Large intestine (tissue), 3 donors: ENCODE results near the gene TPX2. TPM values are rescaled to one million over a fixed set of nuclear protein-coding genes. Genes with fewer than 3 reads are reported as not detected.

ENCODE experiments used
- DNase-seq, 2 donors: peaks; one replicate each; pipeline versions ENCODE4 v3.0.0 to v3.0.0-alpha.2; 2013
- H3K27ac ChIP-seq: one replicate; pipeline ENCODE4 v1.5.1; 2013; ENCODE audit warnings: low read length
- H3K27me3 ChIP-seq: 2 replicates; pipeline ENCODE4 v1.6.1; 2013; ENCODE audit warnings: low read length; ENCODE audit not compliant: control insufficient read depth, insufficient read depth
- H3K36me3 ChIP-seq: 2 replicates; pipeline ENCODE4 v1.6.1; 2013; ENCODE audit warnings: low read length; ENCODE audit not compliant: control insufficient read depth, insufficient read depth
- H3K4me1 ChIP-seq: one replicate; pipeline ENCODE4 v1.6.1; 2013; ENCODE audit warnings: low read length; ENCODE audit not compliant: control insufficient read depth, insufficient read depth
- H3K4me3 ChIP-seq: one replicate; pipeline ENCODE4 v1.5.1; 2013; ENCODE audit warnings: low read length
- H3K9me3 ChIP-seq: one replicate; pipeline ENCODE4 v1.6.1; 2013; ENCODE audit warnings: mild to moderate bottlenecking, low read depth, low read length, moderate library complexity; ENCODE audit not compliant: control insufficient read depth
- WGBS: methylation state at CpG from one replicate; pipeline ENCODE4 v1.1.5; 2013; ENCODE audit warnings: low lambda C conversion rate; ENCODE audit not compliant: insufficient coverage; 5-methylcytosine and 5-hydroxymethylcytosine counted together
- polyA plus RNA-seq: library from polyadenylated mRNA; unstranded; fragments of 120-200 nt; gene quantifications from one replicate; pipeline ENCODE4 v1.2.1, GENCODE V29; 2013

Gene TPX2
- polyA plus RNA-seq, 1 donor = 21.8 TPM

- H3K27ac ChIP-seq = no peak overlapping the region
- H3K36me3 ChIP-seq = peaks cover 24% of the 10 kb centered on the region
- no peaks in the 10 kb centered on the region for H3K27me3 ChIP-seq
Observed at GRCh38 chr20:31767805-31768204, 28.7 kb downstream of the TPX2 start.

GRCh38 chr20:31769681-31770080, 30.6 kb downstream of the TPX2 start:
- peaks cover 24% of the 10 kb centered on the region for H3K36me3 ChIP-seq
- H3K27me3 ChIP-seq = no peaks in the 10 kb centered on the region
- H3K27ac ChIP-seq = no peak overlapping the region
- WGBS = 100% methylated on average over 1 of the region's 5 CpGs
- no peaks in the 10 kb centered on the region for H3K4me1 ChIP-seq
- no peak for DNase-seq
- H3K9me3 ChIP-seq = no peaks in the 10 kb centered on the region
- no peak overlapping the region for H3K4me3 ChIP-seq

More at GRCh38 chr20:31767805-31768204, 28.7 kb downstream of the TPX2 start:
- no peak for DNase-seq
- Histone ChIP-seq H3K9me3 (no peaks in the 10 kb centered on the region), H3K4me1 (no peaks in the 10 kb centered on the region), H3K4me3 (no peak overlapping the region)
- no CpG with 5 or more reads among the region's 3 CpGs for WGBS

DNA sequence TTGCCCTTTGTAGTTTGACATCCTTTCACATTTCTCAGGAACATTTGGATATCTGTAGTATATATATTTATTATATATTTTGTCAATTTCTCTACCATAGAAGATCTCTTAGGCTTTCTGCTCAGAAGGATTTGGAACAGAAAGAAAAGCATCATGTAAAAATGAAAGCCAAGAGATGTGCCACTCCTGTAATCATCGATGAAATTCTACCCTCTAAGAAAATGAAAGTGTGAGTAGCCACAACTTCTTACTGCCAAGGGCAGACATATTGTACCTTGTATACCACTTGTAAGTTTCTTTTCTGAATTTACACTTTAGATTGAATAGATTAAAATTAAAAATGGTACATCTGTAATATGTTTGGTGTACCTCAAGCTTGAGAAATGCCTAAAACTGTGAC, 31.2 kb downstream of the TPX2 start:
- no CpG with 5 or more reads among the region's 1 CpG for WGBS
- DNase-seq = no peak
- no peak overlapping the region for H3K27ac ChIP-seq
- H3K4me3 ChIP-seq = no peak overlapping the region
- H3K36me3 ChIP-seq = peaks cover 24% of the 10 kb centered on the region
- H3K27me3 ChIP-seq = no peaks in the 10 kb centered on the region
- H3K4me1 ChIP-seq = no peaks in the 10 kb centered on the region
- H3K9me3 ChIP-seq = no peaks in the 10 kb centered on the region

- Histone ChIP-seq H3K27ac (no peak overlapping the region), H3K4me1 (no peaks in the 10 kb centered on the region), H3K9me3 (no peaks in the 10 kb centered on the region), H3K4me3 (no peak overlapping the region), H3K27me3 (no peaks in the 10 kb centered on the region), H3K36me3 (peaks cover 24% of the 10 kb centered on the region)
- WGBS = 86% methylated on average over 1 of the region's 1 CpG
- DNase-seq = no peak
Observed at GRCh38 chr20:31774408-31774807, 35.3 kb downstream of the TPX2 start.

DNA sequence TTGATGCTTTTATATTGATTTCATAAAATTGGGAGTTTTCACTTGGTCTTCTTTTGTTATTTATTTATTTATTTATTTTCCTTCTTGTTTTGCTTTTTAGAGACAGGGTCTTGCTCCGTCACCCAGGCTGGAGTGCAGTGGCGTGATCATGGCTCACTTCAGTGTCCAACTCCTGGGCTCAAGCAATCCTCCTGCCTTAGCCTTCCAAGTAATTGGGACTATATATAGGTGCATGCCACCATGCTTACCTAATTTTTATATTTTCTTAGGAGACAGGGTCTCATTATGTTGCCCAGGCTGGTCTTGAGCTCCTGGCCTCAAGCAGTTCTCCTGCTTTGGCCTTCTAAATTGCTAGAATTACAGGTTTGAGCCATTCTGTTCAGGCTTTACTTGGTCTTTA, 41.7 kb downstream of the TPX2 start:
- H3K4me3 ChIP-seq = no peak overlapping the region
- WGBS = no CpG with 5 or more reads among the region's 2 CpGs
- no peaks in the 10 kb centered on the region for H3K4me1 ChIP-seq
- H3K36me3 ChIP-seq = peaks cover 30% of the 10 kb centered on the region
- no peaks in the 10 kb centered on the region for H3K27me3 ChIP-seq
- no peak for DNase-seq
- no peak overlapping the region for H3K27ac ChIP-seq
- no peaks in the 10 kb centered on the region for H3K9me3 ChIP-seq

- no peaks in the 10 kb centered on the region for H3K27me3 ChIP-seq
- WGBS = no CpG with 5 or more reads among the region's 4 CpGs
- H3K9me3 ChIP-seq = no peaks in the 10 kb centered on the region
- no peaks in the 10 kb centered on the region for H3K4me1 ChIP-seq
- H3K27ac ChIP-seq = no peak overlapping the region
- no peak for DNase-seq
- H3K4me3 ChIP-seq = no peak overlapping the region
- peaks cover 34% of the 10 kb centered on the region for H3K36me3 ChIP-seq
Observed at GRCh38 chr20:31781945-31782344, 42.9 kb downstream of the TPX2 start.

DNA sequence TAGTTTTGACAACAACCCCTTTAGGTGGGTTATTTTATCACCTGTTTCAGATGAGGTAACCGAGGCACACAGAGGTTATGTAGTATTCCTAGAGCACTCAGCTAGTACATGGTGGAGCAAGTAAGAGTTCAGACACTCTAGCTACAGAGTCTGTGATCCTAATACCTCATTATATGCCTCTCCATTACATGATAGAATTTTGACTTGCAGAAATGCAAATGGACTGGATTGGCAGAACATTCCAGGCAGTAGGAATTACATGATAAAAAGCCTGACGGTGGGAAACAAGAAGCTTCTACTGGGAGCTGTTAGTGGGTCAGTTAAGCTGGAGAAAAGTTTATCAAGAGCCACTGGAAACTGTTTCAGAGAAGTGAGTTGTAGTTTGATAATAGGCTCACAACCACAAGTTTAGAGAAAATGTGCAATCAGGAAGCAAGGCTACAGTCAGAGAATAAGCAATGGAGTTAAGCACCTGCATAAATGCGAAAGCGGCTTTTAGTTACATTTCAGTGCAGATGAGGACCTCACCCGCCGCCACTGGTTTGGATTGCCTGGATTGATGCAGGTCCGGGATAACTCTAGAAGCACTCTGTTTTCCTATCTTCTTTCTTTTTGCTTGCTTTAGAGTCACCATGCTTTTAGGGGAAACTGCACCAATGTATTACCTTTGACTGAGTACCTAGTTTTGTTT, 45.4 kb downstream of the TPX2 start:
- Histone ChIP-seq H3K27me3 (no peaks in the 10 kb centered on the region), H3K36me3 (peaks cover 31% of the 10 kb centered on the region), H3K9me3 (no peaks in the 10 kb centered on the region), H3K4me1 (no peaks in the 10 kb centered on the region), H3K4me3 (no peak overlapping the region), H3K27ac (no peak overlapping the region)
- DNase-seq = no peak
- WGBS = 100% methylated on average over 3 of the region's 7 CpGs

GRCh38 chr20:31785089-31785488, 46.0 kb downstream of the TPX2 start:
- H3K36me3 ChIP-seq = peaks cover 31% of the 10 kb centered on the region
- H3K4me1 ChIP-seq = no peaks in the 10 kb centered on the region
- WGBS = 100% methylated on average over 1 of the region's 3 CpGs
- H3K27me3 ChIP-seq = no peaks in the 10 kb centered on the region
- no peaks in the 10 kb centered on the region for H3K9me3 ChIP-seq
- H3K27ac ChIP-seq = no peak overlapping the region
- no peak overlapping the region for H3K4me3 ChIP-seq
- no peak for DNase-seq

DNA sequence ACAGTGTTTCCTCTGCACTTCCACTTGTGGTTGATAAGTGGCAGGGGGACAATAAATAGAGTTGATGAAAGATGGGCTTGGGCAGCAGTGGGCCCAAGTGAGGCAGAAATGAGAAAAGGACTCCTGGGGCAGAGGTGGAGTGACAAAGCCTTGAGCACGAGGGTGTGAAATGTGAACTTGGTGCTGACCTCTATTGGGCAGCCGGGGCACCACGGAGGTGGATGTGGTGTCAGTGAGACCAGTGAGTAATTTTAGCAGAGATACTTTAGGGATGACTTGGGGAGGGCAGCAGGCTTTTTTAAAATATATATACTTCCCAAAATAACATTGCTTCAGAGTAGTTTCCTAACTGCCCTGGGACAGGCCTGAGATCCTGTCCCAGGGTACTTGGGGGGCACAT, 49.5 kb downstream of the TPX2 start:
- no peak for DNase-seq
- no peaks in the 10 kb centered on the region for H3K4me1 ChIP-seq
- H3K9me3 ChIP-seq = no peaks in the 10 kb centered on the region
- no peak overlapping the region for H3K4me3 ChIP-seq
- no peak overlapping the region for H3K27ac ChIP-seq
- WGBS = no CpG with 5 or more reads among the region's 3 CpGs
- no peaks in the 10 kb centered on the region for H3K27me3 ChIP-seq
- H3K36me3 ChIP-seq = peaks cover 26% of the 10 kb centered on the region

- Histone ChIP-seq H3K27me3 (no peaks in the 10 kb centered on the region), H3K4me1 (no peaks in the 10 kb centered on the region), H3K4me3 (no peak overlapping the region), H3K36me3 (peaks cover 19% of the 10 kb centered on the region), H3K27ac (no peak overlapping the region), H3K9me3 (no peaks in the 10 kb centered on the region)
- WGBS = no CpG with 5 or more reads among the region's 3 CpGs
- no peak for DNase-seq
Observed at GRCh38 chr20:31790401-31790800, 51.3 kb downstream of the TPX2 start.

DNA sequence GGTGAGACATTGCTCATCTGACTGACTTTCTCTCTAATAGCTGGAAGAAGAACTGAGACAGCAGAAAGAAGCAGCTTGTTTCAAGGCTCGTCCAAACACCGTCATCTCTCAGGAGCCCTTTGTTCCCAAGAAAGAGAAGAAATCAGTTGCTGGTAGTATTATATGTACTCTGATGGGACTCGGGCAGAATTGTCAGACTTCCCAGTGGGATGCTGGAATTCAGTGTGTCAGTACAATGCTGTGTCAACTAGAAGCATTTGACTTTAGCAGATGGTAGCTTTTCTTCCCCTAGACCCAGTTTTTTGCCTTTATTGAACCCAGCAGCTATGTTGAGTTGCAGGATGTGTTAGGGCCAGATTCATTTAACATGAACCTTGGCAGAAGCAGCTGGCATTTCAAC, 58.3 kb downstream of the TPX2 start:
- no peak for DNase-seq
- WGBS = no CpG with 5 or more reads among the region's 3 CpGs
- no peaks in the 10 kb centered on the region for H3K9me3 ChIP-seq
- H3K27me3 ChIP-seq = no peaks in the 10 kb centered on the region
- H3K36me3 ChIP-seq = peaks cover 35% of the 10 kb centered on the region
- H3K4me1 ChIP-seq = no peaks in the 10 kb centered on the region
- no peak overlapping the region for H3K27ac ChIP-seq
- no peak overlapping the region for H3K4me3 ChIP-seq
